ENCODE data around the gene DOCK2.

DOCK2 gene

GRCh38 chr5:169911448-169912212 lies 274.6 kb downstream of the DOCK2 start:
- no peak for DNase-seq

DNA sequence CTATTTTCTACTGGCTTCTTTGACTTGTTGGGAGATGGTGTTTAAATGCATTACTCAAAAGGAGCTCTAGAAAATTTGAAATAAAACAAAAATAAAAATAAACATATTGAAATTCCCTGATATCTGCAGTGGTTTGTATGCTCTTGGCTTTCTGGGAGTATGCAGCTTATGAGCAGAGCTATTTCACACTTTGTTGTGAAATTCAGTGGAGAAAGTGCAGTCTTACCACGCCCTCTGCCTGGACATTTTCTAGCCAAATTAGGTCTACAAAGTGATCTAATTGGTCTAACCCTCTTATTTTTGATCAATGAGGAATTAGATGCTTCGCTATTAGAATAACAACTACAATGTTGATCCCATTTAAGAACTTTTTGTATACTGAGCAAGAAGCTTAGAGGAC lies 276.4 kb downstream of the DOCK2 start:
- DNase-seq: no peak

- DNase-seq: peak; percentile 36
Observed at GRCh38 chr5:169914766-169915165, 277.7 kb downstream of the DOCK2 start.

DNA sequence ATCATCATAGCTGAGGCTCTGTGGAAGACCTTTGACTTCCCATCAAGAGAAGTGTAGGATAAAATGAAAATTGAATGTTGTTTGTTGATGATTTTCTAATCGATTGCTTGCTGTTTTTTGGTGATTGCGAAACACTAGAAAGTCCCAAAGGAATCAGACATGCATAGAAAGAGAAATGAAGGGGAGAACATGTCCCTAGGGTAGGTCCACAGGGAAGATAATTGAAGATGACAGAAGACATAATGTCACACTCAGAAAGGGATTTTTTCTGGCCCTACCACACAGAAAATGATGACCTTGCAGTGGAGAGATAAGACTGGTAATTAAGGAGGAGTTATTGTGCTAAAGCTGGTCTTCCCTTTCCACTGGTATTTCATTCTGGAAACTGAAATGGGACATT lies 280.4 kb downstream of the DOCK2 start:
- no peak for DNase-seq

DNA sequence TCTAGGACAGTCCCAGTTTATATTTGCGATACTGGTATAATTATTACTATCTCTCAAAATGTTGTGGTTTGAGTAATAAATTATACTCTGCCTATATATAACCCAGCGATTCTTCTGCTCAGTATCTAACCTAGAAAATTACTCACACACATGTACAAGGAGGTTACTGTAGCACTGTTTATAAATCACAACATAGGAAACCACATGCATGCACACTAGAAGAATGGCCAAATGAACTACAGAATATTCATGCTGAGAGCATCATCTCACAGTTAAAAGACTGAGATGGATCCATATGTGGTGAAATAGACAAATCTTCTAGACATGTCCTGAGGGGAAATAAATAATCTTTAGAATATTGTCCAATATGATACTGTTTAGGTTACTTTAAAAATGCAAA lies 281.2 kb downstream of the DOCK2 start:
- DNase-seq: no peak

- no peak for DNase-seq
Observed at GRCh38 chr5:169920474-169920873, 283.4 kb downstream of the DOCK2 start.

DNA sequence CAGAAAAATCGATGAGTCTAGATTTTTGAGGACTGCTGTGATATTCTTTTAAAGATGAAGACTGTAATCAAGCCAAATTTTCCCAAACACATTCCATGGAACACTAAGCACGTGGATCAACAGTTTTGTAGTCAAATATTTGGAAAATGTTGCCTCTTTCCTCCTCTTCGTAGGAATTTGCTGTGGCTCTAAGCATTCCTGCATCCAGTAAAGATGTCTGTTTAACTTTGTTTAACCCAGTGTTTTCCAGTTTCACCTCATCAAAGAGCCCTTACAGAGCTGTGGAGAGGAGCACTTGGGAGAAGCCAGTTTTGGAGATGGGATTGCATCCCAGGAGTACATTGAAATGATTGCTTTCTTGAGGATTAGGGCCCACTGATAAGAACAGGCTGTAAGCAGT lies 284.3 kb downstream of the DOCK2 start:
- DNase-seq: no peak

GRCh38 chr5:169921949-169922348 lies 284.9 kb downstream of the DOCK2 start:
- no peak for DNase-seq

DNA sequence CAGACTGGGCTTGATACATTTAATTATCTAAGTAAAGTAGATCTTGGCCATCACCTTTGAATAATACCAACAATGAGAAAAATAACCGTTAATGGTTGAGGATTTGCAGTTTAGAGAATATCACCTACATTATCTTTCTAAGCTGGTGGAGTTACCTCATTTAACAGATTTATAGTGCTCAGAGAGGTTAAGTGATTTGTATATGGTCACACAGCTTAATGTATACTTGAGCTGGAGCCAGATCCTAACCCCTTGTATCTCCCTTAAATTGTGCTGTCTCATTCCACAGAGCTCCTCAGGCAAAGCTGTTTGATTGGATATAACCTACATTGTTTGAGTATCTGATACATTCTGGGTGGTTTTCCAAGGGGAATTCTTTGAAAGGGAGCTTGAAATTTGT lies 285.4 kb downstream of the DOCK2 start:
- DNase-seq: no peak

- no peak for DNase-seq
Observed at GRCh38 chr5:169923988-169924387, 286.9 kb downstream of the DOCK2 start.

DNA sequence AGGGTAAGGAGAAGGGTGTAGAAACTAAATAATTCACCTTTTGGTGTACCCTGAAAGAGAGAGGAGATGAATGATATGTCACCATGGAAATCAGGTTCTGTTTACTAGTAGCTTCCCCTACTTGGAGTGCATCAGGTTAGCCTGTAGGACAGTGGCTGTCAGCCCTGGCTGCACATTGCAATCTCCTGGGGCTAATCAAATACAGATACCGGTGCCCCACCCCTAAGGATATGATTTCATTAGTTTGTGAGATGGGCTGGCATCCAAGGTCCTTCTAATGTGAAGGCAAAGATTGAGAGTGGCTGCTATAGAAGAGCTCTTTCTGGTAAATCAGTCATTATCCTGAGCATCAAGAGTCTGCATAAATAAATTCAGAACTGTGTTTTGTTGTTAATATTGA lies 296.1 kb downstream of the DOCK2 start:
- DNase-seq: no peak

GRCh38 chr5:169933616-169934015 lies 296.5 kb downstream of the DOCK2 start:
- no peak for DNase-seq

DNA sequence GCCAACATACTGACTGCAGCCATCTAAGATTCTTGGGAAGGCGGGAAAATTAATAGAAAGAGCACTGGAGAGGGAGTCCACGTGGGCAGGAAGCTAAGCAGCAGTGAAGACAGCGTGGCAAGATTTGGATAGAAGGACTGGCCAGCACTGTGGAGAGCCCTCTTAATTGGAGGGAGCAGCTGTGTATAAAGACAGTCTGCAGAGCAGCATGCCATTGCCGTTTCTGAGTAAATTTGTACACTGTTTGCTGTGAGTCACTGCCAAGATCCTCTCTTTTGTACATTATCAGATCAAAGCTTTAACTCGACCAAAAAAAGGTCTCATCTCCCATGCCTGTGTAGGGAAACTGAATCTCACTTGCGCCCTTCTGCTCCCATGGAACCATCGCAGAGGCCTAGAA lies 297.9 kb downstream of the DOCK2 start:
- DNase-seq: peak; percentile 12

DNA sequence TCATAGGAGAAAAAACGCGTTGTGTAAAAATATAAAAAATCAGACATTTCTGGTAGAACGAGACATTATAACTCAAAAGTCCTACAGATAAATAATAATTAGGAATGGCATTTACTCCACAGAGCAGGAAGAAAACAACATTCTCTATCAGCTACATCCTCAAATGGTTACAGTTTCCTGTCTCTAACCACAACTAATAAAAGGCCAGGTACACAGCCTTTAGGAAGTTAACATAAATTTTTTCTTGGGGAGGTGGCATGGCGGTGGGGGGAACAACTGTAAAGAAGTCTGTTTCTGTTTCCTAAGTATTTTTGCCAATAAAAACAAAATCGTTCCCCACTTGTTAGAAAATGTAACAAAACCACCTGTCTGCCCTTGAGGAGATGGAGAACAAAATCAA lies 298.7 kb downstream of the DOCK2 start:
- no peak for DNase-seq

DNA sequence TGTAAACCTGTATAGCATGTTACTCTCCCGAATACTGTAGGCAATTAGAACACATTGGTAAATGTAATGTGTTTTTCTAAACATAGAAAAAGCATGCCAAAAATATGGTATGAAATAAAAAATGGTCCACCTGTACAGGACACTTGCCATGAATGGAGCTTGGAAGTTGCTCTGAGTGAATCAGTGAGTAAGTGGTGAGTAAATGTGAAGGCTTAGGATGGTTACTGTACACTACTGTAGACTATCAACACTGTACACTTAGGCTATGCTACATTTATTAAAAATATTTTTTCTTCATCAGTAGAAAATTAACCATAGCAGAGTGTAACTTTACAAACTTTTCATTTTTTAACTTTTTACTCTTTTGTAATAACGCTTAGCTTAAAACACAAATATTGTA lies 301.4 kb downstream of the DOCK2 start:
- DNase-seq: no peak

GRCh38 chr5:169939731-169940130 lies 302.7 kb downstream of the DOCK2 start:
- no peak for DNase-seq

- DNase-seq: no peak
Observed at GRCh38 chr5:169941542-169941941, 304.5 kb downstream of the DOCK2 start.

GRCh38 chr5:169942181-169942580 lies 305.1 kb downstream of the DOCK2 start:
- DNase-seq: peak; percentile 27

GRCh38 chr5:169943026-169943425 lies 306.0 kb downstream of the DOCK2 start:
- DNase-seq: peak; percentile 23

- DNase-seq: no peak
Observed at GRCh38 chr5:169944115-169944514, 307.0 kb downstream of the DOCK2 start.

DNA sequence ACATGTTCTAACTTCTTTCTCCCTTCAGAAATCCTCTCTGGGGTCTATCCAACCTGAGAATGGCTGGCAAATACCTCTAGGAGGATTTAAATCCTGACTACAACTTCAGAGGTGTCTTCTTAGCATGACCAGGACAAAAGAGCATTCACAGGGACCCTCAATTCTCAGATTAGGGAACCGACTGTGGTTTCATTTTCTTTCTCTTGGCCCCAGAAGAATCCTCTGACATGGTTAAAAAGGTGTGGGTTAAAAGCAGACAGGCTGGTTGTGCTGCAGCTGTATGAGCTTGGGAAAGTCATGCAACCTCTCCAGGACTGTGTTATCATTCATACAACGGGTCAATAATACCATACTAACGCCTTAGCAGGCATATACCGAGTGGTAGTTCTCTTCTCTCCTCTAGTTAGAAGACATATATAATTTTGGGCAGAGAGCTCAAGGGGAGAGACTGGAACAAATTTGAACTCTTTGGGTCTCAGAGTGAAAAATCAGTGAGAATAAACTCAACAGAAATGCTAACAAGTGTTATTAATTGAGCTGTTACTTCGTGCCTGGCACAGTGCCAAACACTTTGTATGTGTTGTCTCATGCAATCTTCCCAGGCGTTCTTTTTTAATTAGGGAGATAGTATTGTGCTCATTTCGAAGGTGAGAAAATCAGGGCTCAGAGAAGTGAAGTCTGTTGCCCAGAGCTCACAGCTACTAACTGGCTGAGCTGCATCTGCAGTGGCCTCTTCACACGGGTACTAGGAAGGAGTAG lies 308.0 kb downstream of the DOCK2 start:
- DNase-seq: no peak

GRCh38 chr5:169945831-169946261 lies 308.8 kb downstream of the DOCK2 start:
- peak; percentile 91 for DNase-seq

- no peak for DNase-seq
Observed at GRCh38 chr5:169946743-169947295, 309.7 kb downstream of the DOCK2 start.

DNA sequence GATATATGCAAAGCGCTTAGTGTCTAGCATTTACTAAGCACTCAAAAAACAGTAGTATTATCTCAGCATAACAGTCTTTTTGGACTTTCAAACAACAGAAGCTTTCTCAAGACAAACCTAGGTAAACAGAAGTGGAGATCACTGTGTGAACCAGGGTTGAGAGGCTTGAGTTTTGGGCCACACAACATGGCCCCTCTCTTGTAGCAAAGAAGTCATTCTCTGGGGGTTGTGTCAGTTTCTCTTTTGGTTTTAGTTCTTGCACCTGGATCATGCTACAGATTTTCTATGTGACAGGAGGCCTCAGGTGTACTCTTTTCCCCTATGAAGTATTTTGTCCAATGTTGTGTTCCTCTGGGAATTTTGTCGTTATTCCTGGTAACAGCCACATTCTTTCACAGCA lies 313.3 kb downstream of the DOCK2 start:
- no peak for DNase-seq

Measured in EL (cell line).